ENCODE results near the gene ADAMTS17. TPM values are rescaled to one million over a fixed set of nuclear protein-coding genes. Genes with fewer than 3 reads are reported as not detected.

The ADAMTS17 gene
- total RNA-seq, 1 experiment from 2014 or later, result 1.6 TPM

- no peak overlapping the region for H3K27ac ChIP-seq (ENCODE audit: low read length)
These were observed 150.6 kb downstream of the ADAMTS17 start for GRCh38 chr15:100191161-100191560.

GRCh38 chr15:100190675-100191074 is 151.1 kb downstream of the ADAMTS17 start:
- no peaks in the 10 kb centered on the region for H3K9me3 ChIP-seq (ENCODE audit: control insufficient read depth, insufficient read depth, low read depth, low read length)
- POLR2A ChIA-PET, result no interaction called here
- TF ChIP-seq SIN3A (IDR thresholded peaks at IDR 0.05; ENCODE audit: borderline replicate concordance, insufficient read depth, low read depth, low read length) (no peak), REST (IDR thresholded peaks at IDR 0.05; ENCODE audit: insufficient read depth in 1 of 2, low read depth in 2 of 2, low read length in 1 of 2) (no peak), TCF7L2 (IDR thresholded peaks at IDR 0.05; ENCODE audit: low read depth, low read length) (no peak), CTCF (IDR thresholded peaks at IDR 0.05) (no peak), POLR2AphosphoS5 (IDR thresholded peaks at IDR 0.05; ENCODE audit: low read depth, low read length) (no peak)
- DNase-seq (ENCODE audit: low read depth, low spot score) (no peak), ATAC-seq (no peak)
- CTCF ChIA-PET, result no interaction called here
- H3K27ac ChIP-seq (ENCODE audit: low read length), result no peak overlapping the region
- in situ Hi-C loops (cut with HindIII; ENCODE audit: low pct_unique_long_range_greater_than_20kb, low sequenced_read_pairs), result no loop called here
- H3K4me1 ChIP-seq (ENCODE audit: control insufficient read depth, insufficient read depth, low read length), result no peaks in the 10 kb centered on the region
- intact Hi-C loops (cut with micrococcal nuclease; ENCODE audit: unreplicated experiment), result no loop called here
- H3K36me3 ChIP-seq (ENCODE audit: control insufficient read depth, insufficient read depth, low read length), result no peaks in the 10 kb centered on the region
- BruUV-seq (replicated peaks), result no TSS peak
- no peaks in the 10 kb centered on the region for H3K27me3 ChIP-seq (ENCODE audit: control insufficient read depth, insufficient read depth, low read length)
- H3K4me3 ChIP-seq (ENCODE audit: low read depth in 2 of 2, low read length in 2 of 2), result no peak overlapping the region

More at GRCh38 chr15:100191161-100191560, 150.6 kb downstream of the ADAMTS17 start:
- H3K4me3 ChIP-seq (ENCODE audit: low read depth in 2 of 2, low read length in 2 of 2), result no peak overlapping the region
- H3K4me1 ChIP-seq (ENCODE audit: control insufficient read depth, insufficient read depth, low read length), result no peaks in the 10 kb centered on the region
- ChIA-PET POLR2A (no interaction called here), CTCF (no interaction called here)
- DNase-seq (ENCODE audit: low read depth, low spot score) (no peak), ATAC-seq (no peak)
- intact Hi-C loops (cut with micrococcal nuclease; ENCODE audit: unreplicated experiment), result no loop called here
- no TSS peak for BruUV-seq (replicated peaks)
- no peaks in the 10 kb centered on the region for H3K36me3 ChIP-seq (ENCODE audit: control insufficient read depth, insufficient read depth, low read length)
- in situ Hi-C loops (cut with HindIII; ENCODE audit: low pct_unique_long_range_greater_than_20kb, low sequenced_read_pairs), result no loop called here
- TF ChIP-seq SIN3A (IDR thresholded peaks at IDR 0.05; ENCODE audit: borderline replicate concordance, insufficient read depth, low read depth, low read length) (no peak), CTCF (IDR thresholded peaks at IDR 0.05) (no peak), TCF7L2 (IDR thresholded peaks at IDR 0.05; ENCODE audit: low read depth, low read length) (no peak), REST (IDR thresholded peaks at IDR 0.05; ENCODE audit: insufficient read depth in 1 of 2, low read depth in 2 of 2, low read length in 1 of 2) (no peak), POLR2AphosphoS5 (IDR thresholded peaks at IDR 0.05; ENCODE audit: low read depth, low read length) (no peak)
- no peaks in the 10 kb centered on the region for H3K9me3 ChIP-seq (ENCODE audit: control insufficient read depth, insufficient read depth, low read depth, low read length)
- no peaks in the 10 kb centered on the region for H3K27me3 ChIP-seq (ENCODE audit: control insufficient read depth, insufficient read depth, low read length)
